NCI-H1417 treated with DMSO at 0.1 percent for 48 hours (cell line): Measurements from ENCODE around the gene MPI.
A peak's percentile ranks its signal among the peaks of the same experiment; 100 is the strongest.

ENCODE experiments used
- DNase-seq: peaks from one replicate; lab custom pipeline; 2025; lab: John Stamatoyannopoulos, UW

MPI gene, protein sequence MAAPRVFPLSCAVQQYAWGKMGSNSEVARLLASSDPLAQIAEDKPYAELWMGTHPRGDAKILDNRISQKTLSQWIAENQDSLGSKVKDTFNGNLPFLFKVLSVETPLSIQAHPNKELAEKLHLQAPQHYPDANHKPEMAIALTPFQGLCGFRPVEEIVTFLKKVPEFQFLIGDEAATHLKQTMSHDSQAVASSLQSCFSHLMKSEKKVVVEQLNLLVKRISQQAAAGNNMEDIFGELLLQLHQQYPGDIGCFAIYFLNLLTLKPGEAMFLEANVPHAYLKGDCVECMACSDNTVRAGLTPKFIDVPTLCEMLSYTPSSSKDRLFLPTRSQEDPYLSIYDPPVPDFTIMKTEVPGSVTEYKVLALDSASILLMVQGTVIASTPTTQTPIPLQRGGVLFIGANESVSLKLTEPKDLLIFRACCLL

DNA sequence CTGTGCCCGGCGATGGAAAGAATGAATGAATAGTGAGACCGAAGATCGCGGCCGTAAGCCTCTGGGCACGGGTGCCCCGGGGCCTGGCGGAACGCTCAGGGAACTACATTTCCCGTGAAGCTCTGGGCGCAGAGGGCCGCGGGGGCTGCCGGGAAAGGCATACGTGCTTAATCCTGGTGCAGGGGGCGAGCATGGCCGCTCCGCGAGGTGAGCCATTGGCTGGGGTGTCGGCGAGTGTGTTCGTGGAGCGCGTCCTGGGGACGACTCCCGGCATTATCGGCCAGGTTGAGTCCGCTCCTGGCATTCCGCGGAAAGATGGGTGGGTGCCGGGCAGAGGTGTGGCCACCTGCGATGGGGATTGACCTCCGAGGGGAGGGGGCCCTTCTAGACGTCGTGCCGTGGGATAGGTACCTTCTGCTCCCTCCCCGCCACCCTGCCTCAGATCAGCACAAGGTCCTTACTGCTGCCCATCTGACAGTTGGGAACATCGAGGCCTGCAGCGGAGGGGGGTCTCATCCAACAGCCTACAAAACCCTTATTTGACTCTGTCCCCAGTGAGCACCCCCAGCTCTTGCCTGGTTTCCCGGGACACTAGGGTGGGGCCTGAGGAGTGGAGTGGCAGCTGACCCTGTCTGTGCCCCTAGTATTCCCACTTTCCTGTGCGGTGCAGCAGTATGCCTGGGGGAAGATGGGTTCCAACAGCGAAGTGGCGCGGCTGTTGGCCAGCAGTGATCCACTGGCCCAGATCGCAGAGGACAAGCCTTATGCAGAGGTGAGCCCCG lies at the start of gene MPI:
TSS of gene MPI (plus strand) at position 160 of the 782 bp plus-strand sequence. CDS start at position 192, 32 bp downstream.
- DNase-seq = peak; percentile 39

- no peak for DNase-seq
Measured at GRCh38 chr15:74840851-74841775, 48.7 kb upstream of the MPI start.

DNA sequence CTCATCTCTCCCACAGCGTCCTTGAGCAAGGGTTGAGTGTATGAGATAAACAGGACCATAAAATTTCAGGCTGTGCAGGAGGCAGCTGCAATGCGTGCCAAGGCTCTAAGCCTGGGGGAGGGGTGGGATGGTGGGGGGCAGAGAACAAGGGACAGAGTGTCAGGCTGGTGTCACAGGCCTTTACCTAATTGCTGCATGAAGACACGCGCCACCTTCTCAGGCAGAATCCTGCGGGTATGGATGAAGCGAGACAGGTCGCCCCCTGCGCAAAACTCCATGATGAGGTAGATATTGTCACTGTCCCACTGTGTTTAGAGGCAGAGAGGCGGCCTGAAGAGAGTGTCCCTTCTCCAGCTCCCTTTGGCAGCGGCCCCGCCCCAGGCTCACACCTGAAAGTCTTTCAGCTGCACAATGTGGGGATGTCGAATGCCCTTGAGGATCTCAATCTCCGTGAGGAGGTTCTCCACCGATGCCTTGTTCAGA lies 47.9 kb upstream of the MPI start:
- DNase-seq = no peak

GRCh38 chr15:74842581-74843444 lies 47.0 kb upstream of the MPI start, which contains the start of gene ULK3:
TSS of gene ULK3 (minus strand) at chr15:74843156. CDS start at chr15:74843105, 51 bp downstream.
- DNase-seq = peak; percentile 60

GRCh38 chr15:74843445-74843828 lies 46.4 kb upstream of the MPI start:
- no peak for DNase-seq

GRCh38 chr15:74843891-74844299 lies 45.9 kb upstream of the MPI start:
- DNase-seq = no peak

GRCh38 chr15:74844319-74845207 lies 45.3 kb upstream of the MPI start:
- DNase-seq = no peak

- no peak for DNase-seq
Measured at GRCh38 chr15:74845208-74845568, 44.7 kb upstream of the MPI start.

- DNase-seq = no peak
Measured at GRCh38 chr15:74845581-74845980, 44.3 kb upstream of the MPI start.

DNA sequence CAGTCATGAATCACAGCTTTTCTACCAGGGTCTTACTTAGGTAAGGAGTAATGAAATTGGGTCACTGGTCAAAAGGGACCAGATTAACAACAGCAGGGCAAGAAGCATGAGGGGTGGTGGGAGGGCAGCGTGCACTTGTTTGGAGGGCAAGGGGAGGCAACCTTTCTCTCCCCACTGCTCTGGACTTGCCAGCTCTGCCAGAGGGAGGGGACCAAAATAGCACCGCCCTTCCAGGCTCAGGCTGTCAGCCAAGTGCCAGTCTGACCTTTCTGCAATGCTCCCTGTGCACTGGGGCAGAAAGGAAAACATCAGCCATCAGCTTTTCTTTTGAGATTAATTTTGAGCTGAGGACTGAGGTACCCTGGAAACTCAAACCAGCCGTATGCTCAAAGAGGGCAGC lies 42.4 kb upstream of the MPI start:
- no peak for DNase-seq

DNA sequence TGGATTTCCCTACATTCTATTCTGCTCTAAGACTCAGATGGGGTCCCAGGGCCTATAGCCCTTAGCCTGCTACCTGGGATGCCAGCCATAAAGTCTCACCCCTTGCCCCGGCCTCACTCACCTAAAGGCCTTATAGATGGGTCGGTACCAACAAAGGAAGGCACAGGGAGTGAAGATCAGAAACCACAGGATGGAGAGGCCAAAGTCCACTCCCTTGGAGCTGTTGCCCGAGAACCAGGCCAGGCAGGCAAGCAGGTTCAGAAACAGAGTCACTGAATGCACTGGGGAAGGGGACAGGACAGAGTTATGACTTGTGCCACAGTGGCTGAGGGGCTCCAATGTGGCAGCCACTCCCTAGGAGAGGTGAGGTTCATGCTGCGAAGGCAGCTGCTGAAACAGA lies 39.4 kb upstream of the MPI start:
- no peak for DNase-seq

DNA sequence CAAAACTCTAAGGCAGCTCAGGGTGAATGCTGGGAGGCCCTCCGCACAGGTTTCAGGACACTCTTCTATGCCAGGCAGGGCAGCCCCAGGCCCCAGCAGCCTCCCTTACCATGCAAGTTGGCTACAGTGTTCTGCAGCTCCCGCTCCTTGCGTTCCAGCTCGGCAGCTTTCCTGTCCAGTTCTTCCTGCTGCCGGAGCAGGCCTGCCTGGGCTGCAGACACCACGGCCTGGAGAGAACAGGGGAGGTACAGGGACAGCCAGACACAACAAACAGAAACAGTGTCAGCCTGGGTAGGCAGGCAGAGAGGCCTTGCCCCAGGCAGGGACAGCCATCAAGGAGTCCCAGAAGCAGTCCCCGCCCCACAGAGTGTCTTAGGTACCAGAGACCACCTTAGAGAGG lies 37.9 kb upstream of the MPI start:
- no peak for DNase-seq

- DNase-seq = no peak
Measured at GRCh38 chr15:74854453-74855022, 35.3 kb upstream of the MPI start.

GRCh38 chr15:74855857-74856256 lies 34.0 kb upstream of the MPI start:
- no peak for DNase-seq

GRCh38 chr15:74856537-74856936 lies 33.3 kb upstream of the MPI start:
- no peak for DNase-seq

GRCh38 chr15:74857082-74857655 lies 32.7 kb upstream of the MPI start:
- no peak for DNase-seq

GRCh38 chr15:74857671-74858368 lies 32.0 kb upstream of the MPI start:
- no peak for DNase-seq

DNA sequence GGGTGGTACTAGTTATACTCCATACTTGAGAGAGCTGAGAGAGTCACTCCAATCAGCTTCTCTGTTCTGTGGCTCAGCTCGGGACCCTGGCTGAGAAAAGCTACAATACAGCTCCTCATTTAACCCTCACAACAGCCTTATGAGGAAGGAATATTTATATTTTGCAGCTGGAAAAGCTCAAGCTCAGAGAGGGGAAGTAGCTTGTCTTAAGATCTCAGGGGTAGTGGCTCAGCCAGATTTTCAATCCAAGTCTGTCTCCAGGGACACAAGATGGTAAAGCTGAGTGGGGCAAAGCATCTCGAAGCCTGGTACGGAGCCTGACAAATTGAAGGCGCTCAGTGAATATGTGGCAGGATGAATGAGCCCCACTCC lies 31.5 kb upstream of the MPI start:
- DNase-seq = no peak
